ENCODE data around the gene LRRFIP1. TPM values are rescaled to one million over a fixed set of nuclear protein-coding genes. Genes with fewer than 3 reads are reported as not detected.

Gene LRRFIP1
- total RNA-seq, 1 experiment from 2014 or later = 61.5 TPM

Other genes starting within 250 kb of the LRRFIP1 start
- 0.04 TPM in 1 of 2 replicates, not detected in the other for gene COL6A3, start 213.4 kb upstream of the LRRFIP1 start, total RNA-seq (2014; rRNA removed; shearing (Covaris generic))
- 0.14 TPM in 1 of 2 replicates, not detected in the other for gene MLPH, start 140.3 kb upstream of the LRRFIP1 start, total RNA-seq (2014; rRNA removed; shearing (Covaris generic))
- not detected in 2 replicates for gene PRLH, start 61.0 kb upstream of the LRRFIP1 start, total RNA-seq (2014; rRNA removed; shearing (Covaris generic))
- gene RAB17, start 36.9 kb upstream of the LRRFIP1 start, total RNA-seq (2014; rRNA removed; shearing (Covaris generic)) = 3.4 and 3.6 TPM in 2 replicates
- 0.15 and 0.28 TPM in 2 replicates for gene RBM44, start 171.2 kb downstream of the LRRFIP1 start, total RNA-seq (2014; rRNA removed; shearing (Covaris generic))
- gene RAMP1, start 232.0 kb downstream of the LRRFIP1 start, total RNA-seq (2014; rRNA removed; shearing (Covaris generic)) = not detected in 2 replicates

Measured in SJCRH30 (cell line).